ENCODE measurements around the gene WSCD1. TPM values are rescaled to one million over a fixed set of nuclear protein-coding genes. Genes with fewer than 3 reads are reported as not detected.

The WSCD1 gene
- total RNA-seq, 1 experiment from 2014 or later = 0.28 TPM

DNA sequence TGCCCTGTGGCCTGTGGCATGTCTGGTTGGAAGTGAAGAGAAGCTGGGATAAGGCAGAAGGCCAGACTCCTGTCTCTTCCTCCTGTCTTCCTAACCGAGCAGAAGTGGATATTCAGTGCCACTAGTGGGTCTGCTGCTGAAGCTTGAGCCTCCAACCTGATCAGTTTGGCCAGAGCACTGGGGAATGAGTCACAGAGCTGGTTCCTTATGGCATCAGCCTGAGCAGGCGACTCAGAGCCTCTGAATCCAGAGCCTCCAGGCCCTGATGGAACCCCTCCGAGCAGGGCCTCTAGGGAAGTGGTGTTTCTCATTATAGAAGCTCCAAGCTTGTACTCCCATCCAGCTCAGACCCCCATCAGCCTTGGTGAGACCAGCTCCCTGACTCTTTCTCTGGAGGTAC is 2.0 kb downstream of the WSCD1 start:
- H3K27me3 ChIP-seq (replicated peaks; ENCODE audit: insufficient read depth, low read depth, low read length, poor library complexity) = peaks cover 46% of the 10 kb centered on the region
- CTCF ChIA-PET = no interaction called here
- H3K27ac ChIP-seq (ENCODE audit: low read depth, low read length, poor library complexity, severe bottlenecking) = no peak overlapping the region
- no peaks in the 10 kb centered on the region for H3K36me3 ChIP-seq (ENCODE audit: insufficient read depth, low read length, poor library complexity, severe bottlenecking)
- no peaks in the 10 kb centered on the region for H3K9me3 ChIP-seq (ENCODE audit: low read depth, low read length, poor library complexity, severe bottlenecking)
- no TSS peak for BruUV-seq (replicated peaks)
- intact Hi-C loops (cut with micrococcal nuclease; ENCODE audit: unreplicated experiment) = no loop called here
- no peak overlapping the region for H3K4me3 ChIP-seq (ENCODE audit: low read depth, low read length, poor library complexity, severe bottlenecking)
- TF ChIP-seq, protein P1, sequence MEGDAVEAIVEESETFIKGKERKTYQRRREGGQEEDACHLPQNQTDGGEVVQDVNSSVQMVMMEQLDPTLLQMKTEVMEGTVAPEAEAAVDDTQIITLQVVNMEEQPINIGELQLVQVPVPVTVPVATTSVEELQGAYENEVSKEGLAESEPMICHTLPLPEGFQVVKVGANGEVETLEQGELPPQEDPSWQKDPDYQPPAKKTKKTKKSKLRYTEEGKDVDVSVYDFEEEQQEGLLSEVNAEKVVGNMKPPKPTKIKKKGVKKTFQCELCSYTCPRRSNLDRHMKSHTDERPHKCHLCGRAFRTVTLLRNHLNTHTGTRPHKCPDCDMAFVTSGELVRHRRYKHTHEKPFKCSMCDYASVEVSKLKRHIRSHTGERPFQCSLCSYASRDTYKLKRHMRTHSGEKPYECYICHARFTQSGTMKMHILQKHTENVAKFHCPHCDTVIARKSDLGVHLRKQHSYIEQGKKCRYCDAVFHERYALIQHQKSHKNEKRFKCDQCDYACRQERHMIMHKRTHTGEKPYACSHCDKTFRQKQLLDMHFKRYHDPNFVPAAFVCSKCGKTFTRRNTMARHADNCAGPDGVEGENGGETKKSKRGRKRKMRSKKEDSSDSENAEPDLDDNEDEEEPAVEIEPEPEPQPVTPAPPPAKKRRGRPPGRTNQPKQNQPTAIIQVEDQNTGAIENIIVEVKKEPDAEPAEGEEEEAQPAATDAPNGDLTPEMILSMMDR (conservative IDR thresholded peaks at IDR 0.05; ENCODE audit: low read depth, low read length) = no peak
- TF ChIP-seq EZH2 (IDR thresholded peaks at IDR 0.05; ENCODE audit: borderline replicate concordance, low read depth, low read length, poor library complexity, severe bottlenecking) = no peak
- POLR2A ChIA-PET (ENCODE audit: low non-redundant PET) = no interaction called here
- no peak for DNase-seq (ENCODE audit: low spot score)
- no peaks in the 10 kb centered on the region for H3K4me1 ChIP-seq (ENCODE audit: insufficient read depth, low read length, poor library complexity, severe bottlenecking)

DNA sequence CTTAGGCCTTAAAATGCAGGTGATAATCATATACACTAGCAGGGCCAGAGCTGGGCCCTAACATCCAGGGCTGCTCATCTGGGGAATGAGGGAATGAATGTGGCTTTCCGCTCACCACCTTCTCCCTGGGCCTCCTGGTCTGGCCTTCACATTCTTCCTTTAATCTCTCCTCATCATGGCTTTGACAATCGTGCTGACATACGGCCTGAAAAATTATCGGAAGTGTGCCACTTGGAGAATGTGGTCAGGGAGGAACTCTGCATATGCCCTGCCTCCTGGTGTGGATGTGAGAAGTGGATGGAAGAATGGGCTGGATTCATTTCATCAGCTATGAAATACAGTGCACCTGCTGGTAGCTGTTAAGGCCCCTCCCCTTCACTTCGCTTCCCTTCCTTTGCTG is 2.4 kb downstream of the WSCD1 start:
- no peak overlapping the region for H3K27ac ChIP-seq (ENCODE audit: low read depth, low read length, poor library complexity, severe bottlenecking)
- peaks cover 42% of the 10 kb centered on the region for H3K27me3 ChIP-seq (replicated peaks; ENCODE audit: insufficient read depth, low read depth, low read length, poor library complexity)
- ChIA-PET POLR2A (ENCODE audit: low non-redundant PET) (no interaction called here), CTCF (no interaction called here)
- no peaks in the 10 kb centered on the region for H3K36me3 ChIP-seq (ENCODE audit: insufficient read depth, low read length, poor library complexity, severe bottlenecking)
- DNase-seq (ENCODE audit: low spot score) = no peak
- H3K4me3 ChIP-seq (ENCODE audit: low read depth, low read length, poor library complexity, severe bottlenecking) = no peak overlapping the region
- H3K9me3 ChIP-seq (ENCODE audit: low read depth, low read length, poor library complexity, severe bottlenecking) = no peaks in the 10 kb centered on the region
- intact Hi-C loops (cut with micrococcal nuclease; ENCODE audit: unreplicated experiment) = no loop called here
- no peaks in the 10 kb centered on the region for H3K4me1 ChIP-seq (ENCODE audit: insufficient read depth, low read length, poor library complexity, severe bottlenecking)
- no peak for TF ChIP-seq EZH2 (IDR thresholded peaks at IDR 0.05; ENCODE audit: borderline replicate concordance, low read depth, low read length, poor library complexity, severe bottlenecking)
- TF ChIP-seq, protein P1 (conservative IDR thresholded peaks at IDR 0.05; ENCODE audit: low read depth, low read length) = no peak
- BruUV-seq (replicated peaks) = no TSS peak

- Histone ChIP-seq H3K36me3 (ENCODE audit: insufficient read depth, low read length, poor library complexity, severe bottlenecking) (no peaks in the 10 kb centered on the region), H3K4me1 (ENCODE audit: insufficient read depth, low read length, poor library complexity, severe bottlenecking) (no peaks in the 10 kb centered on the region), H3K27ac (ENCODE audit: low read depth, low read length, poor library complexity, severe bottlenecking) (no peak overlapping the region), H3K27me3 (replicated peaks; ENCODE audit: insufficient read depth, low read depth, low read length, poor library complexity) (peaks cover 32% of the 10 kb centered on the region), H3K9me3 (ENCODE audit: low read depth, low read length, poor library complexity, severe bottlenecking) (no peaks in the 10 kb centered on the region), H3K4me3 (ENCODE audit: low read depth, low read length, poor library complexity, severe bottlenecking) (no peak overlapping the region)
- no TSS peak for BruUV-seq (replicated peaks)
- intact Hi-C loops (cut with micrococcal nuclease; ENCODE audit: unreplicated experiment) = no loop called here
- ChIA-PET POLR2A (ENCODE audit: low non-redundant PET) (no interaction called here), CTCF (no interaction called here)
- DNase-seq (ENCODE audit: low spot score) = no peak
- no peak for TF ChIP-seq EZH2 (IDR thresholded peaks at IDR 0.05; ENCODE audit: borderline replicate concordance, low read depth, low read length, poor library complexity, severe bottlenecking)
- TF ChIP-seq, protein P1 (conservative IDR thresholded peaks at IDR 0.05; ENCODE audit: low read depth, low read length) = no peak
Observed at GRCh38 chr17:6073620-6074019, 3.4 kb downstream of the WSCD1 start.
